Sigmoid colon (tissue), 4 donors: ENCODE data around the gene SYNJ2.

Source experiments
- CTCF ChIP-seq, 4 experiments: fragments of 450-650 bp in 3 of 4; fragments of 200-600 bp in 1 of 4; IDR thresholded peaks; one replicate each; pipeline ENCODE4 v1.5.1; 2016 to 2019; ENCODE audit warnings: antibody characterized with exemption in 4 of 4, mild to moderate bottlenecking in 3 of 4, moderate library complexity in 2 of 4
- EP300 ChIP-seq, 4 donors: sonication (generic); formaldehyde crosslinking; IDR thresholded peaks; one replicate each; pipeline ENCODE4 v1.6.1; 2017; ENCODE audit warnings: antibody characterized with exemption in 4 of 4
- POLR2A ChIP-seq, 2 donors: fragments of 450-650 bp; IDR thresholded peaks; one replicate each; pipeline ENCODE4 v1.6.1; 2016; ENCODE audit warnings: antibody characterized with exemption in 2 of 2, mild to moderate bottlenecking in 2 of 2, moderate library complexity in 2 of 2
- POLR2AphosphoS5 ChIP-seq, 4 donors: sonication (generic); formaldehyde crosslinking; IDR thresholded peaks; one replicate each; pipeline ENCODE4 v1.6.1; 2017; ENCODE audit warnings: antibody characterized with exemption in 4 of 4

DNA sequence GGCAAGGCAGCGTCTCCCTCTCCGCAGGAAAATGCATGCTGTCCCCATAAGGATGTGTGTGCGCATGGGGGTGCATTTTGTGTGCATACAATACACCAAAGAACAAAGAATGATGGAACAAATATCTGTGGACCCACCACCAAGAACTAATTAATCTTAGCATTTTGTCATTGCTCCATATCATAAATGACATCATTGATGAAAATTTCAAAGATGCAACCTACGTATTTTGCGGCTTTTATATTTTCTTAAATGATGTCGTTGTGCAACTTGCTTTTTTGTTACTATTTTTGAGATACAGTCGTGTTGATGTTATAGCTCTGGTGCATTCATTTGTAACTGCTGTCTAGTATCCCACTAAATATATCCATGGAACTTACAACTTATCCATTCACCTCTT is 96.7 kb downstream of the SYNJ2 start:
- TF ChIP-seq POLR2A (IDR thresholded peaks at IDR 0.05) (no peak), CTCF (IDR thresholded peaks at IDR 0.05) (no peak), POLR2AphosphoS5 (IDR thresholded peaks at IDR 0.05) (no peak), EP300 (IDR thresholded peaks at IDR 0.05) (no peak)
